ENCODE data around the gene PAK6. TPM values are rescaled to one million over a fixed set of nuclear protein-coding genes. Genes with fewer than 3 reads are reported as not detected.

Gene PAK6
- total and polyA plus RNA-seq, 9 of the 15 experiments (the other 6 are each of a cell fraction or from before 2014, with no cell fraction given), result 0.03 to 0.74 (median 0.16) TPM; not detected in 2

- no peak for TF ChIP-seq NFRKB (IDR thresholded peaks at IDR 0.05; ENCODE audit: low read depth)
- TF ChIP-seq COPS2 (conservative IDR thresholded peaks at IDR 0.05), result no peak
- TF ChIP-seq, protein P1, sequence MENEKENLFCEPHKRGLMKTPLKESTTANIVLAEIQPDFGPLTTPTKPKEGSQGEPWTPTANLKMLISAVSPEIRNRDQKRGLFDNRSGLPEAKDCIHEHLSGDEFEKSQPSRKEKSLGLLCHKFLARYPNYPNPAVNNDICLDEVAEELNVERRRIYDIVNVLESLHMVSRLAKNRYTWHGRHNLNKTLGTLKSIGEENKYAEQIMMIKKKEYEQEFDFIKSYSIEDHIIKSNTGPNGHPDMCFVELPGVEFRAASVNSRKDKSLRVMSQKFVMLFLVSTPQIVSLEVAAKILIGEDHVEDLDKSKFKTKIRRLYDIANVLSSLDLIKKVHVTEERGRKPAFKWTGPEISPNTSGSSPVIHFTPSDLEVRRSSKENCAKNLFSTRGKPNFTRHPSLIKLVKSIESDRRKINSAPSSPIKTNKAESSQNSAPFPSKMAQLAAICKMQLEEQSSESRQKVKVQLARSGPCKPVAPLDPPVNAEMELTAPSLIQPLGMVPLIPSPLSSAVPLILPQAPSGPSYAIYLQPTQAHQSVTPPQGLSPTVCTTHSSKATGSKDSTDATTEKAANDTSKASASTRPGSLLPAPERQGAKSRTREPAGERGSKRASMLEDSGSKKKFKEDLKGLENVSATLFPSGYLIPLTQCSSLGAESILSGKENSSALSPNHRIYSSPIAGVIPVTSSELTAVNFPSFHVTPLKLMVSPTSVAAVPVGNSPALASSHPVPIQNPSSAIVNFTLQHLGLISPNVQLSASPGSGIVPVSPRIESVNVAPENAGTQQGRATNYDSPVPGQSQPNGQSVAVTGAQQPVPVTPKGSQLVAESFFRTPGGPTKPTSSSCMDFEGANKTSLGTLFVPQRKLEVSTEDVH (IDR thresholded peaks at IDR 0.05; ENCODE audit: low read depth, partially characterized antibody), result peak; percentile 24
- TF ChIP-seq, protein P2, sequence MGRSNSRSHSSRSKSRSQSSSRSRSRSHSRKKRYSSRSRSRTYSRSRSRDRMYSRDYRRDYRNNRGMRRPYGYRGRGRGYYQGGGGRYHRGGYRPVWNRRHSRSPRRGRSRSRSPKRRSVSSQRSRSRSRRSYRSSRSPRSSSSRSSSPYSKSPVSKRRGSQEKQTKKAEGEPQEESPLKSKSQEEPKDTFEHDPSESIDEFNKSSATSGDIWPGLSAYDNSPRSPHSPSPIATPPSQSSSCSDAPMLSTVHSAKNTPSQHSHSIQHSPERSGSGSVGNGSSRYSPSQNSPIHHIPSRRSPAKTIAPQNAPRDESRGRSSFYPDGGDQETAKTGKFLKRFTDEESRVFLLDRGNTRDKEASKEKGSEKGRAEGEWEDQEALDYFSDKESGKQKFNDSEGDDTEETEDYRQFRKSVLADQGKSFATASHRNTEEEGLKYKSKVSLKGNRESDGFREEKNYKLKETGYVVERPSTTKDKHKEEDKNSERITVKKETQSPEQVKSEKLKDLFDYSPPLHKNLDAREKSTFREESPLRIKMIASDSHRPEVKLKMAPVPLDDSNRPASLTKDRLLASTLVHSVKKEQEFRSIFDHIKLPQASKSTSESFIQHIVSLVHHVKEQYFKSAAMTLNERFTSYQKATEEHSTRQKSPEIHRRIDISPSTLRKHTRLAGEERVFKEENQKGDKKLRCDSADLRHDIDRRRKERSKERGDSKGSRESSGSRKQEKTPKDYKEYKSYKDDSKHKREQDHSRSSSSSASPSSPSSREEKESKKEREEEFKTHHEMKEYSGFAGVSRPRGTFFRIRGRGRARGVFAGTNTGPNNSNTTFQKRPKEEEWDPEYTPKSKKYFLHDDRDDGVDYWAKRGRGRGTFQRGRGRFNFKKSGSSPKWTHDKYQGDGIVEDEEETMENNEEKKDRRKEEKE (IDR thresholded peaks at IDR 0.05; ENCODE audit: borderline replicate concordance in 1 of 2, control insufficient read depth in 1 of 2, low read depth in 2 of 2, low read length in 1 of 2), result no peak
- TF ChIP-seq JUN (IDR thresholded peaks at IDR 0.05; ENCODE audit: borderline replicate concordance, low read depth, low read length), result peak; percentile 74
- TF ChIP-seq JUN (CRISPR knock-in tag; IDR thresholded peaks at IDR 0.05; ENCODE audit: borderline replicate concordance), result no peak
- no peak for TF ChIP-seq MTA2 (IDR thresholded peaks at IDR 0.05; ENCODE audit: low read depth)
- no peak for TF ChIP-seq LARP7 (IDR thresholded peaks at IDR 0.05)
These were observed 35.7 kb downstream of the PAK6 start (continued) for GRCh38 chr15:40274350-40275274.

All from K562 (cell line).